ENCODE data around the gene SLC35D1.

DNA sequence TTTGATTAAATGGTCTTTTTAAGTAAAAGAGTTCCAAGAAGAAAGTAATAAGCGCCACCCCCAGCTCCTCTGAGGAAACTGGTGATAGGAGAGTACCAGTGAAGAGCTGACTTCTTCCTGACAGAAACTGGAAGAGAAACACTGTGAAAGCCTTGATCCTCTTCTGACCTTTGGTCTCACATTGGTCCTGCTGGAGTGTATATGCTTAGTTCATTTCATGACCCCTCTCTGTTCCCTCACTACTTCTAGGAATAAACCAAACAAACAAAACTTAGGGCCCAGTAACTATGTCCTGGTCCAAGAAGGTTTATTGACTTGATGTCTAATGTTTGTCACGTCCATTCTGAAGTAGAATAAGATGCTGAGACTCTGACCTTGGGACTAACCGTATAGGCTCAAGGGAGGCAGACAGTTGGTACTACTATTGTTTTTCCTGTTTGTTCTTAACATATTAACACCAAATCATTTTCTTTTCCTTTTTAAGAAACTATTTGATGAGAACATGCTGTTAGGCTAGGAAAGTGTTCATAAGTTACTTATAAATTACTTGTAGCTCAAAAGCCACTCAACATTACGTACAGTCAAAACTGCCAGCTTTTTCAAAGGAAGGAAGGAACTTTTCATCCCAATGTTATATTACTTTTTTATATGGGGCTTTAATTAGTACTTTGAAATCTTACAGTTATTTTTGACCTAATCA is 71.2 kb downstream of the SLC35D1 start:
- TF ChIP-seq RCOR1 (IDR thresholded peaks at IDR 0.05; ENCODE audit: low read length) = no peak
- TF ChIP-seq RAD21 (IDR thresholded peaks at IDR 0.05; ENCODE audit: low read length) = no peak
